HCT116 (cell line): ENCODE results near the gene SENP1. TPM values are rescaled to one million over a fixed set of nuclear protein-coding genes. Genes with fewer than 3 reads are reported as not detected.

ENCODE experiments used
- ATAC-seq: fragments of 200-7000 bp; cut with Tn5 transposase; 2 replicates; pipeline ENCODE4 v1.9.1; 2020; ENCODE audit warnings: mild to moderate bottlenecking, moderate library complexity
- BruUV-seq: library from RNA; stranded (reverse); fragments of 400-500 nt; replicated peaks from 2 replicates; lab custom pipeline; 2021; lab: Mats Ljungman, UMichigan
- CTCF ChIA-PET: fragments of 300-600 bp; sonication (Branson Sonifier 250); formaldehyde crosslinking; loops from one replicate; lab custom pipeline; 2021; ENCODE audit warnings: antibody characterized with exemption; lab: Charles Lee
- POLR2A ChIA-PET: fragments of 300-600, 350-600 bp; sonication (Branson Sonifier 250); formaldehyde crosslinking; loops from one replicate; lab custom pipeline; 2021; ENCODE audit warnings: antibody characterized with exemption; lab: Charles Lee
- RAD21 ChIA-PET, 2 experiments: fragments of 300-600 bp; sonication (Branson Sonifier 250); formaldehyde crosslinking; loops; one replicate each; lab custom pipeline; 2023; ENCODE audit warnings: low total read pairs in 2 of 2; ENCODE audit not compliant: uncharacterized antibody in 2 of 2, unreplicated experiment in 2 of 2, low non-redundant PET in 1 of 2; lab: Charles Lee
- DNase-seq: peaks from one replicate; pipeline ENCODE4 v3.0.0-alpha.2; 2010; ENCODE audit warnings: low read depth, low spot score
- H2AFZ ChIP-seq: fragments of 200-600 bp; shearing (Covaris generic), sonication (generic); 2 replicates; pipeline ENCODE4 v1.6.1; 2017; ENCODE audit warnings: low read depth, mixed run types, mixed read lengths, antibody characterized with exemption, low read length; ENCODE audit not compliant: poor library complexity, severe bottlenecking
- H3K27ac ChIP-seq: 2 replicates; pipeline ENCODE4 v1.5.1; 2012; ENCODE audit warnings: low read depth, low read length
- H3K27me3 ChIP-seq: fragments of 200-600 bp; sonication (generic); 2 replicates; pipeline ENCODE4 v1.6.1; 2016; ENCODE audit warnings: mixed run types, low read length, mixed read lengths; ENCODE audit not compliant: insufficient read depth
- H3K36me3 ChIP-seq, 2 experiments: fragments of 200-500 bp in 1 of 2; fragments of 200-600 bp in 1 of 2; sonication (Bioruptor generic) in 1 of 2; sonication (generic) in 1 of 2; 2 replicates each; pipeline versions ENCODE4 v1.5.1 to v1.6.1; 2014 to 2016; ENCODE audit warnings: low read length in 2 of 2, inconsistent platforms in 1 of 2, mixed read lengths in 1 of 2, mixed run types in 1 of 2; ENCODE audit not compliant: insufficient read depth in 2 of 2, control insufficient read depth in 1 of 2
- H3K4me1 ChIP-seq, 2 experiments: fragments of 200-600 bp in 1 of 2; sonication (generic) in 1 of 2; 2 replicates each; pipeline versions ENCODE4 v1.5.1 to v1.6.1; 2012 to 2017; ENCODE audit warnings: low read length in 2 of 2, inconsistent platforms in 1 of 2, mild to moderate bottlenecking in 1 of 2, mixed read lengths in 1 of 2, mixed run types in 1 of 2, moderate library complexity in 1 of 2; ENCODE audit not compliant: insufficient read depth in 2 of 2, control insufficient read depth in 1 of 2
- H3K4me2 ChIP-seq: fragments of 200-600 bp; sonication (generic); 2 replicates; pipeline ENCODE4 v1.6.1; 2017; ENCODE audit warnings: mixed run types, low read length, mixed read lengths
- H3K4me3 ChIP-seq, 2 experiments: fragments of 200-600 bp in 1 of 2; sonication (generic) in 1 of 2; replicated peaks in 1 of 2; 2 replicates each; pipeline ENCODE4 v1.5.1; 2011 to 2016; ENCODE audit warnings: low read length in 2 of 2, control low read depth in 1 of 2, low read depth in 1 of 2, mild to moderate bottlenecking in 1 of 2, mixed read lengths in 1 of 2, mixed run types in 1 of 2
- H3K79me2 ChIP-seq: fragments of 200-600 bp; sonication (generic); 2 replicates; pipeline ENCODE4 v1.6.1; 2017; ENCODE audit warnings: mild to moderate bottlenecking, mixed run types, low read length, moderate library complexity, mixed read lengths; ENCODE audit not compliant: insufficient read depth
- H3K9ac ChIP-seq: fragments of 200-600 bp; sonication (generic); 2 replicates; pipeline ENCODE4 v1.6.1; 2016; ENCODE audit warnings: low read length, mixed read lengths
- H3K9me2 ChIP-seq: fragments of 200-600 bp; sonication (generic), shearing (Covaris generic); 2 replicates; pipeline ENCODE4 v1.6.1; 2017; ENCODE audit warnings: mixed run types, mild to moderate bottlenecking, moderate library complexity; ENCODE audit not compliant: insufficient read depth
- H3K9me3 ChIP-seq, 2 experiments: fragments of 200-500 bp in 1 of 2; fragments of 200-600 bp in 1 of 2; sonication (Bioruptor generic) in 1 of 2; sonication (generic) in 1 of 2; 2 replicates each; pipeline ENCODE4 v1.6.1; 2014 to 2017; ENCODE audit warnings: low read length in 2 of 2, mixed read lengths in 2 of 2, inconsistent platforms in 1 of 2, low read depth in 1 of 2, mild to moderate bottlenecking in 1 of 2, mixed run types in 1 of 2, moderate library complexity in 1 of 2; ENCODE audit not compliant: control insufficient read depth in 1 of 2, insufficient read depth in 1 of 2
- H4K20me1 ChIP-seq: fragments of 200-600 bp; sonication (generic), shearing (Covaris generic); 2 replicates; pipeline ENCODE4 v1.6.1; 2017; ENCODE audit warnings: mixed run types, mild to moderate bottlenecking, moderate library complexity; ENCODE audit not compliant: insufficient read depth
- CEBPB ChIP-seq: IDR thresholded peaks from 2 replicates; pipeline ENCODE4 v1.6.1; 2012; ENCODE audit warnings: low read depth
- EZH2 ChIP-seq: fragments of 200-600 bp; sonication (generic); IDR thresholded peaks from 2 replicates; pipeline ENCODE4 v1.6.1; 2017; ENCODE audit warnings: antibody characterized with exemption, mixed run types
- POLR2A ChIP-seq: IDR thresholded peaks from 2 replicates; pipeline ENCODE4 v1.7.0; 2011; ENCODE audit warnings: borderline replicate concordance; ENCODE audit not compliant: insufficient read depth, insufficient read length; ENCODE audit errors: extremely low read depth
- SP1 ChIP-seq: IDR thresholded peaks from 2 replicates; pipeline ENCODE4 v1.6.1; 2012; ENCODE audit warnings: low read depth
- YY1 ChIP-seq: IDR thresholded peaks from 2 replicates; pipeline ENCODE4 v1.6.1; 2011; ENCODE audit warnings: low read length, low read depth, moderate library complexity, mild to moderate bottlenecking; ENCODE audit not compliant: insufficient replicate concordance; ENCODE audit errors: extremely low read depth
- ZNF274 ChIP-seq: fragments of 200-500 bp; sonication (Bioruptor generic); IDR thresholded peaks from 2 replicates; pipeline ENCODE4 v1.6.1; 2014; ENCODE audit warnings: mild to moderate bottlenecking, low read depth, low read length, inconsistent platforms
- intact Hi-C: fragments of 100-400 bp; cut with micrococcal nuclease; formaldehyde crosslinking; loops from 2 replicates; pipeline ENCODE4 v1.10.0; 2022
- total RNA-seq: library from RNA; stranded (reverse); gene quantifications from one replicate; pipeline ENCODE4 v1.2.1, GENCODE V29; 2021; ENCODE audit not compliant: unreplicated experiment
- TF ChIP-seq, protein P1 (sequence below): IDR thresholded peaks from 2 replicates; pipeline ENCODE4 v1.6.1; 2012
- TF ChIP-seq, protein P2 (sequence below): IDR thresholded peaks from 2 replicates; pipeline ENCODE4 v1.6.1; 2012
- TF ChIP-seq, protein P3 (sequence below), 3 experiments: fragments of 200-600 bp in 1 of 3; sonication (generic) in 1 of 3; IDR thresholded peaks in 2 of 3; conservative IDR thresholded peaks in 1 of 3; 2 replicates each; pipeline ENCODE4 v1.5.1; 2012 to 2017; ENCODE audit warnings: low read depth in 2 of 3, low read length in 2 of 3, antibody characterized with exemption in 1 of 3, borderline replicate concordance in 1 of 3, control low read depth in 1 of 3, mild to moderate bottlenecking in 1 of 3, mixed read lengths in 1 of 3, mixed run types in 1 of 3, moderate library complexity in 1 of 3; ENCODE audit not compliant: insufficient read depth in 1 of 3
- TF ChIP-seq, protein P4 (sequence below): IDR thresholded peaks from 2 replicates; pipeline ENCODE4 v1.6.1; 2012; ENCODE audit warnings: low read depth

The SENP1 gene
- total RNA-seq, 1 experiment from 2014 or later = 17.7 TPM

DNA sequence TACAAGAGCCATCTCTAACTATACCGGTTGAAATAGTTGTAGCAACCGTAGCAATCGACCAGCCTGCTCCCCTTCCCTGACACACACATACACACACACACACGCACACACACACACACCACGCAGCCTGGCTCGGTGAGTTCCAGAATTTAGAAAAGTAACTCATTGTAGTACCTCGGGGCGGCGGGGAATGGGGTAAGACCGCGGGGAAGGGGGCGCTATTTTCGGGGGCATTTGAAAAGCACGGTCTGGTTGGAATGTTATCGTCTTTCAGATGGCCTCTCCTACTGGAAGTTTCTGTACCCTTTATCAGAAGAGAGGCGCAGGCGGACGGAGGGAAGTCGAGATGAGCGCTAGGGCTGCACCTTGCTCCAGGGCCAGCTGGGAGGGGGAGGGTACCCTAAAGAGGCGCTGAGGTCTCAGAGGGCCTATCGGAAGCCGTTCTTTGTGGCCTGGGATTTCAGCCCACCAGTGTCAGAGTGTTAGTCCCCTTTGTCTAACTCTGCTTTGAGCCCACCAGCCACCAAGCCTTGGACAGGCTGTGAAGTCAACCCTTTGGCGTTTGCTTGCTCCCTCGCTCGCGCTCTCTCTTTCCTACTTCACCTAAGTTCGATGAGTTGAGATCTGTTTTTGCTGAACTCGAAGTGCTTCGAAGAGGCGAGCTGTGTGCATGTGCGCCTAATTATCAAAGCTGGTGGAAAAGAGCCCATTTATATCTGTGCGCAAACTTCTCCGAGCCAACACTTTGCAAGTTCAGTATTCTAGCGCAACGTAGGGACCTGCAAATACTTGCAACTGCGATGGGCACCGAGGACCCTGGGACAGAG is 102.4 kb downstream of the SENP1 start (continued):
- TF ChIP-seq, protein P1, sequence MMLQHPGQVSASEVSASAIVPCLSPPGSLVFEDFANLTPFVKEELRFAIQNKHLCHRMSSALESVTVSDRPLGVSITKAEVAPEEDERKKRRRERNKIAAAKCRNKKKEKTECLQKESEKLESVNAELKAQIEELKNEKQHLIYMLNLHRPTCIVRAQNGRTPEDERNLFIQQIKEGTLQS = no peak

DNA sequence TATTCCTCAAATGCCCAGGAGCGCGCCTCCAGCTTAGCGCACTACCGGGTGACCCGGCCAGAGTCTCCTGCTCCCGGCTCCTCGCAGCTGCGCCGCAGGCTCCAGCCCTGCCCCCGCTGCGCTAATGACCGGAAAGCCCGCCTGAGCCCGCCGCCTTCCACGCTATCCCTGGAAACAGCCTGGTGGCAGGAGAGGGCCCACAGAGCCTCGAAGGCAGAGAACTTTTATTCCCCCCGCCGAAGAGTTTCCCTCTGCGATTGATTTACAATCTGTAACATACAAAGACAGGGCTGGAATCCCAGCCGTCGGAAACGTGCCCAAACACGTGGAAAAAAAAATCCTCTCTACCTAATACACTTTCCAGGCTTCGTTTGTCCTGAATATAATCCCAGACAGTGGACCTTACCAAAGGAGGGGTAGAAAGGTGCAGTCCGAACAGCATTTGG is 103.1 kb downstream of the SENP1 start:
- intact Hi-C loops = no loop called here
- no peaks in the 10 kb centered on the region for H3K36me3 ChIP-seq
- TF ChIP-seq EZH2 (no peak), POLR2A (no peak), YY1 (no peak), CEBPB (no peak), SP1 (no peak), ZNF274 (no peak)
- TF ChIP-seq, protein P2, sequence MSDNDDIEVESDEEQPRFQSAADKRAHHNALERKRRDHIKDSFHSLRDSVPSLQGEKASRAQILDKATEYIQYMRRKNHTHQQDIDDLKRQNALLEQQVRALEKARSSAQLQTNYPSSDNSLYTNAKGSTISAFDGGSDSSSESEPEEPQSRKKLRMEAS = no peak
- TF ChIP-seq, protein P1 = no peak
- TF ChIP-seq, protein P3, sequence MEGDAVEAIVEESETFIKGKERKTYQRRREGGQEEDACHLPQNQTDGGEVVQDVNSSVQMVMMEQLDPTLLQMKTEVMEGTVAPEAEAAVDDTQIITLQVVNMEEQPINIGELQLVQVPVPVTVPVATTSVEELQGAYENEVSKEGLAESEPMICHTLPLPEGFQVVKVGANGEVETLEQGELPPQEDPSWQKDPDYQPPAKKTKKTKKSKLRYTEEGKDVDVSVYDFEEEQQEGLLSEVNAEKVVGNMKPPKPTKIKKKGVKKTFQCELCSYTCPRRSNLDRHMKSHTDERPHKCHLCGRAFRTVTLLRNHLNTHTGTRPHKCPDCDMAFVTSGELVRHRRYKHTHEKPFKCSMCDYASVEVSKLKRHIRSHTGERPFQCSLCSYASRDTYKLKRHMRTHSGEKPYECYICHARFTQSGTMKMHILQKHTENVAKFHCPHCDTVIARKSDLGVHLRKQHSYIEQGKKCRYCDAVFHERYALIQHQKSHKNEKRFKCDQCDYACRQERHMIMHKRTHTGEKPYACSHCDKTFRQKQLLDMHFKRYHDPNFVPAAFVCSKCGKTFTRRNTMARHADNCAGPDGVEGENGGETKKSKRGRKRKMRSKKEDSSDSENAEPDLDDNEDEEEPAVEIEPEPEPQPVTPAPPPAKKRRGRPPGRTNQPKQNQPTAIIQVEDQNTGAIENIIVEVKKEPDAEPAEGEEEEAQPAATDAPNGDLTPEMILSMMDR (IDR thresholded peaks at IDR 0.05 in 2 of 3, conservative IDR thresholded peaks at IDR 0.05 in 1 of 3; ENCODE audit: borderline replicate concordance in 1 of 3, insufficient read depth in 1 of 3, low read depth in 2 of 3, low read length in 2 of 3) = no peak
- TF ChIP-seq, protein P4, sequence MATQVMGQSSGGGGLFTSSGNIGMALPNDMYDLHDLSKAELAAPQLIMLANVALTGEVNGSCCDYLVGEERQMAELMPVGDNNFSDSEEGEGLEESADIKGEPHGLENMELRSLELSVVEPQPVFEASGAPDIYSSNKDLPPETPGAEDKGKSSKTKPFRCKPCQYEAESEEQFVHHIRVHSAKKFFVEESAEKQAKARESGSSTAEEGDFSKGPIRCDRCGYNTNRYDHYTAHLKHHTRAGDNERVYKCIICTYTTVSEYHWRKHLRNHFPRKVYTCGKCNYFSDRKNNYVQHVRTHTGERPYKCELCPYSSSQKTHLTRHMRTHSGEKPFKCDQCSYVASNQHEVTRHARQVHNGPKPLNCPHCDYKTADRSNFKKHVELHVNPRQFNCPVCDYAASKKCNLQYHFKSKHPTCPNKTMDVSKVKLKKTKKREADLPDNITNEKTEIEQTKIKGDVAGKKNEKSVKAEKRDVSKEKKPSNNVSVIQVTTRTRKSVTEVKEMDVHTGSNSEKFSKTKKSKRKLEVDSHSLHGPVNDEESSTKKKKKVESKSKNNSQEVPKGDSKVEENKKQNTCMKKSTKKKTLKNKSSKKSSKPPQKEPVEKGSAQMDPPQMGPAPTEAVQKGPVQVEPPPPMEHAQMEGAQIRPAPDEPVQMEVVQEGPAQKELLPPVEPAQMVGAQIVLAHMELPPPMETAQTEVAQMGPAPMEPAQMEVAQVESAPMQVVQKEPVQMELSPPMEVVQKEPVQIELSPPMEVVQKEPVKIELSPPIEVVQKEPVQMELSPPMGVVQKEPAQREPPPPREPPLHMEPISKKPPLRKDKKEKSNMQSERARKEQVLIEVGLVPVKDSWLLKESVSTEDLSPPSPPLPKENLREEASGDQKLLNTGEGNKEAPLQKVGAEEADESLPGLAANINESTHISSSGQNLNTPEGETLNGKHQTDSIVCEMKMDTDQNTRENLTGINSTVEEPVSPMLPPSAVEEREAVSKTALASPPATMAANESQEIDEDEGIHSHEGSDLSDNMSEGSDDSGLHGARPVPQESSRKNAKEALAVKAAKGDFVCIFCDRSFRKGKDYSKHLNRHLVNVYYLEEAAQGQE = no peak
- H3K79me2 ChIP-seq = no peaks in the 10 kb centered on the region
- no peak overlapping the region for H3K4me2 ChIP-seq
- no peak overlapping the region for H3K9ac ChIP-seq
- H3K4me1 ChIP-seq = peaks cover 9 to 21% of the 10 kb centered on the region in 2 experiments
- no peak for ATAC-seq
- no peak overlapping the region for H2AFZ ChIP-seq
- no TSS peak for BruUV-seq
- ChIA-PET POLR2A (no interaction called here), CTCF (no interaction called here), RAD21 (no interaction called here)
- no peak overlapping the region for H3K4me3 ChIP-seq
- no peak overlapping the region for H3K27ac ChIP-seq
- no peak for DNase-seq
- no peaks in the 10 kb centered on the region for H4K20me1 ChIP-seq
- no peaks in the 10 kb centered on the region for H3K9me3 ChIP-seq
- 0 out of 2 replicates have a peak, but pooled peaks cover 4% of the 10 kb centered on the region for H3K27me3 ChIP-seq
- no peaks in the 10 kb centered on the region for H3K9me2 ChIP-seq
